Stimulated activated CD4-positive, alpha-beta T cell treated with anti-CD3 and anti-CD28 coated beads, Interleukin-4, amount 100 ng/mL, for 48 hours (primary cell): ENCODE data around the gene TEAD2.
"Not testable (repeated sequence)": the region's sequence is repeated elsewhere in the genome, so short reads cannot be mapped to it uniquely, and the experiment has no call there.

Experiments
- DNase-seq, 2 donors: peaks; one replicate each; pipeline ENCODE4 v3.0.0-alpha.2; 2020; ENCODE audit warnings: low read depth in 2 of 2

The TEAD2 gene

GRCh38 chr19:49387936-49388372 lies 25.7 kb upstream of the TEAD2 start, which contains the start of gene KASH5:
Gene KASH5 (plus strand): TSS chr19:49388249. CDS start chr19:49390884, 2,635 bp downstream.
- peak; percentile 69 to 91 for DNase-seq

- DNase-seq = no peak
Observed at GRCh38 chr19:49383599-49383998, 21.4 kb upstream of the TEAD2 start.

GRCh38 chr19:49382639-49383038 lies 20.4 kb upstream of the TEAD2 start:
- DNase-seq = no peak

- no peak for DNase-seq
Observed at GRCh38 chr19:49380391-49380790, 18.2 kb upstream of the TEAD2 start.

- DNase-seq = no peak
Observed at GRCh38 chr19:49378512-49378911, 16.3 kb upstream of the TEAD2 start.

GRCh38 chr19:49374665-49375434 lies 12.6 kb upstream of the TEAD2 start:
- DNase-seq = no peak

- DNase-seq = not testable (repeated sequence)
Observed at GRCh38 chr19:49373174-49373573, 11.0 kb upstream of the TEAD2 start.

GRCh38 chr19:49371184-49371583 lies 9.0 kb upstream of the TEAD2 start:
- DNase-seq = no peak

GRCh38 chr19:49368711-49369358 lies 6.6 kb upstream of the TEAD2 start:
- DNase-seq = no peak

GRCh38 chr19:49366110-49366509 lies 3.9 kb upstream of the TEAD2 start:
- no peak for DNase-seq

- no peak for DNase-seq
Observed at GRCh38 chr19:49364083-49364737, 2.0 kb upstream of the TEAD2 start.

- DNase-seq = peak; percentile 77 to 86
Observed at GRCh38 chr19:49363268-49364082, 1.3 kb upstream of the TEAD2 start, which contains the start of gene DKKL1. Gene DKKL1 (plus strand): TSS chr19:49363877. CDS start chr19:49363999, 122 bp downstream.

GRCh38 chr19:49362929-49363267 lies 682 bp upstream of the TEAD2 start:
- no peak for DNase-seq

GRCh38 chr19:49361438-49362047 lies 673 bp downstream of the TEAD2 start:
- no peak for DNase-seq

GRCh38 chr19:49359851-49360820 lies 2.1 kb downstream of the TEAD2 start:
- DNase-seq = no peak

GRCh38 chr19:49357186-49357585 lies 5.0 kb downstream of the TEAD2 start:
- DNase-seq = no peak

GRCh38 chr19:49356382-49356781 lies 5.8 kb downstream of the TEAD2 start:
- DNase-seq = no peak

GRCh38 chr19:49355909-49356353 lies 6.3 kb downstream of the TEAD2 start:
- DNase-seq = no peak

GRCh38 chr19:49349567-49349966 lies 12.6 kb downstream of the TEAD2 start:
- DNase-seq = no peak
